IPS-20b (cell line): ENCODE data around the gene HS3ST5.
"Not testable (repeated sequence)": the region's sequence is repeated elsewhere in the genome, so short reads cannot be mapped to it uniquely, and the experiment has no call there.

Source experiments
- H3K27ac ChIP-seq: one replicate; pipeline ENCODE4 v1.5.1; 2013; ENCODE audit warnings: low read length
- H3K27me3 ChIP-seq: 2 replicates; pipeline ENCODE4 v1.6.1; 2013; ENCODE audit warnings: mild to moderate bottlenecking, low read length, inconsistent platforms; ENCODE audit not compliant: insufficient read depth
- H3K36me3 ChIP-seq: 2 replicates; pipeline ENCODE4 v1.6.1; 2013; ENCODE audit warnings: low read depth, mild to moderate bottlenecking, inconsistent platforms, low read length, moderate library complexity; ENCODE audit not compliant: insufficient read depth
- H3K4me1 ChIP-seq: 2 replicates; pipeline ENCODE4 v1.6.1; 2013; ENCODE audit warnings: mild to moderate bottlenecking, control low read depth, inconsistent platforms, low read length, moderate library complexity; ENCODE audit not compliant: insufficient read depth
- H3K4me3 ChIP-seq: 2 replicates; pipeline ENCODE4 v1.5.1; 2013; ENCODE audit warnings: mild to moderate bottlenecking, low read length, inconsistent platforms
- H3K9ac ChIP-seq: 2 replicates; pipeline ENCODE4 v1.6.1; 2013; ENCODE audit warnings: low read depth, mild to moderate bottlenecking, inconsistent platforms, low read length, moderate library complexity
- H3K9me3 ChIP-seq: 2 replicates; pipeline ENCODE4 v1.6.1; 2013; ENCODE audit warnings: mild to moderate bottlenecking, low read depth, low read length, inconsistent platforms; ENCODE audit not compliant: insufficient read depth

Gene HS3ST5

GRCh38 chr6:114323784-114324183, 19.0 kb downstream of the HS3ST5 start:
- Histone ChIP-seq H3K9ac (peak overlapping the region; percentile 22; the same call in 1 of the 2 replicates), H3K36me3 (no peaks in the 10 kb centered on the region), H3K27me3 (no peaks in the 10 kb centered on the region), H3K27ac (peak overlapping the region; percentile 62), H3K4me3 (peak overlapping the region; percentile 12; the same call in 1 of the 2 replicates), H3K9me3 (no peaks in the 10 kb centered on the region), H3K4me1 (peaks cover 61% of the 10 kb centered on the region)

DNA sequence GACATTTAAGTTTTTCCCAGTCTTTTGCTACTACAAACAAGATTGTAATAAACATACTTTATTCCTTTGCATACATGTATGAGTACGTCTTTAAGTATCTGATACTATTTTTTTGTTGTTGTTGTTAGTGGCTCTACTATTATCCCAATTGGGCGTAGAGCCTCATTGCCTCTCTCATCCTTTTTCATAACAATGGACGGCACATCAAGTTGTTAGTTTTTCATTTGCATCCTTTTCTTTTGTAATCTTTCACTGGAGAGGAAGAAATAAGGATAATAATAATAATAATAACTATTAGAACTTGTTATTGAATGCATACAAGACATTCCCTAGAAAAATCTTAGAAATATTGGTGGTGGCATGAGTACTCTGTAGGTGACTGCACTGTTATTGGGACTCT, 23.1 kb downstream of the HS3ST5 start:
- Histone ChIP-seq H3K4me1 (peaks cover 58% of the 10 kb centered on the region), H3K36me3 (no peaks in the 10 kb centered on the region), H3K27ac (no peak overlapping the region), H3K9ac (no peak overlapping the region), H3K9me3 (no peaks in the 10 kb centered on the region), H3K4me3 (peak overlapping the region; percentile 37; the same call in 1 of the 2 replicates), H3K27me3 (no peaks in the 10 kb centered on the region)

DNA sequence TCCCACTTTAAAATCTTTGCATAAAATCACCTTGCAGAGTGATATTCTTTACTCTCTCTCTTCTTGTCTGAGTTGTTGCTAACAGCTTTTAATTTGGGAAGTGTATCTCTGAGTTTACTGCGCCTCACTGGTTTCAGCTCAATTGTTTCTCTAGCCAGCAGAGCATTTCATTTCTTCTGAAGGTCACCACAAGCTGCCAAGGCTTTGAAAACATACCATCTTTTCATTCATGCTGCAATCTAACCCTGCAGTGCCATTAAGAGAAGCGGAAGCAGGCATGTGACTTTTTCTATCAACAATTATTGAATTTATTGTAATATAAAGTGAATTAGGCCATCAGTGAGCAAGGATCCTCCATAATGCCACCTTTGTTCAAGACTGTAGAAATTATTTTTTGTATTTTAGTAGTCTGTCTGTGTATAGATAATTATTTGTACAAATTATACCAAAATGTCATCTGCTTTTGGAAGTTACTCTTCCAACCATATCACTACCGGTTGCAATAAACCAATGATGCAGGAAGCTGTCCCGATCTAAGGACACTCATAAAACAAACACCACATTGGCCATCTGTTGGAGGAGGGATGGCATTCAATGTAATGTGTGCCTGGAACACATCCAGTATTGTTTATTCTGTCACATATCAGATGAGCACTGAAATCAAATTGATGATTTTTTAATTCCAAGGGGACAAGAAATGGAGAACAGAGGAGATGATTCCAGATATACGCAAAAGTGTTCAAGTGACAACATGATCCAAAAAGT, 26.8 kb downstream of the HS3ST5 start:
- Histone ChIP-seq H3K9ac (0 out of 2 replicates have a peak overlapping the region, but pooled peaks have one; percentile 7), H3K4me3 (no peak overlapping the region), H3K9me3 (no peaks in the 10 kb centered on the region), H3K36me3 (no peaks in the 10 kb centered on the region), H3K4me1 (peaks cover 34% of the 10 kb centered on the region; the same call in 1 of the 2 replicates), H3K27ac (no peak overlapping the region), H3K27me3 (no peaks in the 10 kb centered on the region)

- H3K27me3 ChIP-seq, H3K9ac ChIP-seq, H3K9me3 ChIP-seq, H3K4me3 ChIP-seq, H3K27ac ChIP-seq, H3K36me3 ChIP-seq: not testable (repeated sequence)
- peaks cover 21% of the 10 kb centered on the region; the same call in 1 of the 2 replicates for H3K4me1 ChIP-seq
These were observed 29.0 kb downstream of the HS3ST5 start for GRCh38 chr6:114313816-114314215.

DNA sequence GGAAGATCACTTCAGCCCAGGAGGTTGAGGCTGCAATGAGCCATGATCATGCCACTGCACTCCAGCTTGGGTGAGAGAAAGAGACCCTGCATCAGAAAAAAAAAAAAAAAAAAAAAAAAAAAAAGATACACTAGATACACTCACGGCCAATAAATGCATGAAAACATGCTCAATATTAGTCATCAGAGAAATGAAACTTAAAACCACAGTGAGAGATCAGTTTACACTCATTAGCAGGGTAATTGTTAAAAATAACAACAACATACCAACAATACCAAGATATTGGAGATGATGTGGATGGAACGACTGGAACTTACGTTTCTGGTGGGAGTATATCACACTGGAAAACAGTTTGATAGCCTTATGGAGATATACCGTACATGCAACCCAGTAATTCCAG, 29.9 kb downstream of the HS3ST5 start:
- Histone ChIP-seq H3K4me1 (peaks cover 18% of the 10 kb centered on the region; the same call in 1 of the 2 replicates), H3K4me3 (no peak overlapping the region), H3K9ac (no peak overlapping the region), H3K27me3 (no peaks in the 10 kb centered on the region), H3K9me3 (no peaks in the 10 kb centered on the region), H3K36me3 (no peaks in the 10 kb centered on the region), H3K27ac (no peak overlapping the region)

GRCh38 chr6:114310053-114310452, 32.8 kb downstream of the HS3ST5 start:
- no peak overlapping the region for H3K9ac ChIP-seq
- H3K27me3 ChIP-seq = no peaks in the 10 kb centered on the region
- H3K4me3 ChIP-seq = no peak overlapping the region
- no peak overlapping the region for H3K27ac ChIP-seq
- H3K4me1 ChIP-seq = no peaks in the 10 kb centered on the region
- no peaks in the 10 kb centered on the region; the same call in 1 of the 2 replicates for H3K36me3 ChIP-seq
- peaks cover 9% of the 10 kb centered on the region for H3K9me3 ChIP-seq

DNA sequence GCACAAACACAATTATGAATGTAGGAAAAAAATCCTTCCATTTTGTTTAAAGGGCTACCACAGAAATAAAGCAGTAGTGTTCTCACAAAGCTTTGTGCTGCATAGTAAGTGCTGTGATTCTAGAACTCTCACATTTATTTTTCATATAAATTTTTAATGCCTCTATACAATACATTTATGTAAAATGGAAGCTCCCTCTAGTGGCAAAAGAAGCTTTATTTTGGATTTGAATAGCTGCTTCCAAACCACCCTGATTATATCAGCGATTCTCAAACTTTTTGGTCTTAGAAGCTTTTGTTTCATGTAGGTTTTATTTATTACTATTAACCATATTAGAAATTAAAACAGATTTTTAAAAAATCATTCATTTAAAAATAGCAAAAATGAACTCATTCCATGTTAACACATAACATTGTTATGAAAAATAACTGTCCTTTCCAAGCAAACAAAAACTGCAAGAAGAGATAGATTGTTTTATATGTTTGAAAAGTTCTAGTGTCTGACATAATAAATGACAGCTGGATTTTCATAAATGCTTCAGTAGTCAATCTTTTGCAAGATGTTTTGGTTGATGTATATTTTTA, 38.4 kb downstream of the HS3ST5 start:
- Histone ChIP-seq H3K27me3 (no peaks in the 10 kb centered on the region), H3K9me3 (peaks cover 14% of the 10 kb centered on the region), H3K27ac (no peak overlapping the region), H3K4me1 (0 out of 2 replicates have a peak, but pooled peaks cover 3% of the 10 kb centered on the region), H3K9ac (no peak overlapping the region), H3K4me3 (no peak overlapping the region), H3K36me3 (no peaks in the 10 kb centered on the region; the same call in 1 of the 2 replicates)

- Histone ChIP-seq H3K9ac (no peak overlapping the region), H3K9me3 (peaks cover 14% of the 10 kb centered on the region), H3K27me3 (no peaks in the 10 kb centered on the region), H3K4me3 (no peak overlapping the region), H3K27ac (no peak overlapping the region), H3K4me1 (peaks cover 5% of the 10 kb centered on the region; the same call in 1 of the 2 replicates), H3K36me3 (no peaks in the 10 kb centered on the region; the same call in 1 of the 2 replicates)
These were observed 41.1 kb downstream of the HS3ST5 start for GRCh38 chr6:114301596-114302219.

DNA sequence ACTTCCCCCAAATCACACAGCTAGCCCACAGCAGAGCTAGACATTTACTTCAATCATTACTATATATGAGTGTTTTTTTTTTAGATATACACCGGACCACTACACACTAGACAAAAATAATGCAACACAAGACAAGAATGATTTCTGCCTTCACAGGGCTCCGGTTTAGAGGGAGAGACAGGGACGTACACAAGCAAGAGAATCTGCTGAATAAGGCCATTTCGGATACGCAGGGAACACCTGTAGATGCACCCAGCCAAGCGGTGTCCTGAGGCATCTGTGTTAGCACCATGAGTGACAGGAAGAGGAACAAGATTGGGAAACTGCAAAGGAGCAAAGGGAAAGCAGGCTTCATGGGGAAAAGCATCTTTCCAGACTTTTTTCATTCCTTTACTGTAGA, 45.7 kb downstream of the HS3ST5 start:
- Histone ChIP-seq H3K4me3 (no peak overlapping the region), H3K4me1 (peaks cover 6% of the 10 kb centered on the region; the same call in 1 of the 2 replicates), H3K9ac (no peak overlapping the region), H3K9me3 (no peaks in the 10 kb centered on the region), H3K27ac (no peak overlapping the region), H3K36me3 (no peaks in the 10 kb centered on the region), H3K27me3 (no peaks in the 10 kb centered on the region)

GRCh38 chr6:114292431-114292830, 50.4 kb downstream of the HS3ST5 start:
- Histone ChIP-seq H3K9ac (no peak overlapping the region), H3K27me3 (no peaks in the 10 kb centered on the region), H3K4me3 (no peak overlapping the region), H3K4me1 (peaks cover 17% of the 10 kb centered on the region; the same call in 1 of the 2 replicates), H3K9me3 (no peaks in the 10 kb centered on the region), H3K36me3 (no peaks in the 10 kb centered on the region), H3K27ac (no peak overlapping the region)

- no peak overlapping the region for H3K4me3 ChIP-seq
- H3K27me3 ChIP-seq = no peaks in the 10 kb centered on the region
- H3K27ac ChIP-seq = no peak overlapping the region
- H3K4me1 ChIP-seq = peaks cover 12% of the 10 kb centered on the region; the same call in 1 of the 2 replicates
- H3K36me3 ChIP-seq = no peaks in the 10 kb centered on the region
- H3K9ac ChIP-seq = no peak overlapping the region
- H3K9me3 ChIP-seq = no peaks in the 10 kb centered on the region
These were observed 51.4 kb downstream of the HS3ST5 start for GRCh38 chr6:114291428-114291827.
